ENCODE results near the gene NR3C2. TPM values are rescaled to one million over a fixed set of nuclear protein-coding genes. Genes with fewer than 3 reads are reported as not detected.

Gene NR3C2
- total and polyA plus RNA-seq, 3 experiments from 2014 or later = 5.7 to 7.3 (median 6.3) TPM

GRCh38 chr4:148065075-148065474 lies 377.1 kb downstream of the NR3C2 start:
- Histone ChIP-seq H3K27ac (ENCODE audit: low read depth, low read length) (no peak overlapping the region), H3K4me3 (ENCODE audit: low read length) (no peak overlapping the region), H3K27me3 (ENCODE audit: insufficient read depth, low read length, poor library complexity, severe bottlenecking) (no peaks in the 10 kb centered on the region), H3K9me3 (ENCODE audit: low read length) (no peaks in the 10 kb centered on the region), H3K4me1 (ENCODE audit: insufficient read depth, low read length) (peaks cover 23% of the 10 kb centered on the region), H3K36me3 (ENCODE audit: insufficient read depth, low read length) (no peaks in the 10 kb centered on the region)
- Mint-ChIP-seq H3K4me3 (no peak overlapping the region), H3K27ac (peak overlapping the region in 5 of 8 donors; percentile 4 to 57 (median 38)), H3K4me1 (peaks cover 21 to 25% (median 22%) of the 10 kb centered on the region in 3 donors), H3K27me3 (no peaks in the 10 kb centered on the region), H3K36me3 (peaks cover 8 to 22% (median 19%) of the 10 kb centered on the region in 3 donors), H3K9me3 (no peaks in the 10 kb centered on the region)
- CTCF ChIA-PET = interaction anchor here (0.9 to 1.0 kb wide), 2 partner anchors 11 to 13 kb away, joined by 3 read pairs; no protein-coding TSS in a partner anchor
- POLR2A ChIA-PET = interaction anchor here (0.7 kb wide), 1 partner anchor 11 kb away, joined by 3 read pairs; no protein-coding TSS in a partner anchor
- DNase-seq = no peak

- Mint-ChIP-seq H3K27me3 (no peaks in the 10 kb centered on the region), H3K4me3 (no peak overlapping the region), H3K4me1 (peaks cover 24 to 30% (median 27%) of the 10 kb centered on the region in 3 donors), H3K36me3 (peaks cover 4 to 22% (median 18%) of the 10 kb centered on the region in 3 donors), H3K27ac (peak overlapping the region in 2 of 8 donors; percentile 55 to 57), H3K9me3 (no peaks in the 10 kb centered on the region)
- H3K27ac ChIP-seq (ENCODE audit: low read depth, low read length) = no peak overlapping the region
- H3K4me1 ChIP-seq (ENCODE audit: insufficient read depth, low read length) = peaks cover 30% of the 10 kb centered on the region
- POLR2A ChIA-PET = no interaction called here
- H3K27me3 ChIP-seq (ENCODE audit: insufficient read depth, low read length, poor library complexity, severe bottlenecking) = no peaks in the 10 kb centered on the region
- DNase-seq = no peak
- H3K36me3 ChIP-seq (ENCODE audit: insufficient read depth, low read length) = no peaks in the 10 kb centered on the region
- no peaks in the 10 kb centered on the region for H3K9me3 ChIP-seq (ENCODE audit: low read length)
- CTCF ChIA-PET = interaction anchor here (0.9 to 1.0 kb wide), 2 partner anchors 10 to 12 kb away, joined by 3 read pairs; no protein-coding TSS in a partner anchor
- H3K4me3 ChIP-seq (ENCODE audit: low read length) = no peak overlapping the region
Measured at GRCh38 chr4:148064451-148064850, 377.8 kb downstream of the NR3C2 start.

- H3K4me1 ChIP-seq (ENCODE audit: insufficient read depth, low read length) = peaks cover 33% of the 10 kb centered on the region
- H3K9me3 ChIP-seq (ENCODE audit: low read length) = peaks cover 7% of the 10 kb centered on the region
- ChIA-PET POLR2A (interaction anchor here (1.3 kb wide), 1 partner anchor 381 kb away, joined by 3 read pairs; no protein-coding TSS in a partner anchor), CTCF (no interaction called here)
- Mint-ChIP-seq H3K9me3 (peaks cover 0 to 3% (median 0%) of the 10 kb centered on the region in 5 donors), H3K27me3 (no peaks in the 10 kb centered on the region), H3K4me3 (peak overlapping the region in 3 of 7 donors; percentile 13 to 42 (median 27)), H3K4me1 (peaks cover 39 to 50% (median 47%) of the 10 kb centered on the region in 3 donors), H3K36me3 (peaks cover 4 to 22% (median 16%) of the 10 kb centered on the region in 3 donors), H3K27ac (peak overlapping the region in 5 of 8 donors; percentile 9 to 96 (median 77))
- H3K36me3 ChIP-seq (ENCODE audit: insufficient read depth, low read length) = no peaks in the 10 kb centered on the region
- H3K27ac ChIP-seq (ENCODE audit: low read depth, low read length) = no peak overlapping the region
- DNase-seq = no peak
- no peak overlapping the region for H3K4me3 ChIP-seq (ENCODE audit: low read length)
- H3K27me3 ChIP-seq (ENCODE audit: insufficient read depth, low read length, poor library complexity, severe bottlenecking) = no peaks in the 10 kb centered on the region
Measured at GRCh38 chr4:148062301-148062950, 379.8 kb downstream of the NR3C2 start.

- peaks cover 39% of the 10 kb centered on the region for H3K4me1 ChIP-seq (ENCODE audit: insufficient read depth, low read length)
- peaks cover 0 to 3% (median 0%) of the 10 kb centered on the region in 5 donors for H3K9me3 Mint-ChIP-seq
Measured at GRCh38 chr4:148061795-148062194, 380.4 kb downstream of the NR3C2 start.

GRCh38 chr4:148061141-148061481 lies 381.1 kb downstream of the NR3C2 start:
- ChIA-PET CTCF (interaction anchor here (0.9 kb wide), 1 partner anchor 9 kb away, joined by 6 read pairs; no protein-coding TSS in a partner anchor), POLR2A (interaction anchor here (0.7 to 1.3 kb wide), 3 partner anchors 9 to 383 kb away, joined by 3 read pairs; no protein-coding TSS in a partner anchor)
- peaks cover 46% of the 10 kb centered on the region for H3K4me1 ChIP-seq (ENCODE audit: insufficient read depth, low read length)
- peaks cover 0 to 3% (median 0%) of the 10 kb centered on the region in 5 donors for H3K9me3 Mint-ChIP-seq
- DNase-seq = no peak
- H3K27ac ChIP-seq (ENCODE audit: low read depth, low read length) = peak overlapping the region; percentile 46
- H3K36me3 Mint-ChIP-seq = peaks cover 4 to 22% (median 13%) of the 10 kb centered on the region in 3 donors
- H3K4me1 Mint-ChIP-seq = peaks cover 50 to 63% (median 60%) of the 10 kb centered on the region in 3 donors
- H3K27ac Mint-ChIP-seq = peak overlapping the region; percentile 78 to 98 (median 95)
- H3K4me3 ChIP-seq (ENCODE audit: low read length) = peak overlapping the region; percentile 35
- no peaks in the 10 kb centered on the region for H3K27me3 ChIP-seq (ENCODE audit: insufficient read depth, low read length, poor library complexity, severe bottlenecking)
- H3K27me3 Mint-ChIP-seq = no peaks in the 10 kb centered on the region
- peak overlapping the region; percentile 75 to 91 (median 83) for H3K4me3 Mint-ChIP-seq
- peaks cover 7% of the 10 kb centered on the region for H3K9me3 ChIP-seq (ENCODE audit: low read length)
- no peaks in the 10 kb centered on the region for H3K36me3 ChIP-seq (ENCODE audit: insufficient read depth, low read length)

More at GRCh38 chr4:148061795-148062194, 380.4 kb downstream of the NR3C2 start:
- peaks cover 4 to 22% (median 13%) of the 10 kb centered on the region in 3 donors for H3K36me3 Mint-ChIP-seq
- H3K4me3 Mint-ChIP-seq = peak overlapping the region; percentile 6 to 83 (median 75)
- H3K27me3 Mint-ChIP-seq = no peaks in the 10 kb centered on the region
- H3K4me1 Mint-ChIP-seq = peaks cover 45 to 57% (median 54%) of the 10 kb centered on the region in 3 donors
- CTCF ChIA-PET = interaction anchor here (0.9 kb wide), 1 partner anchor 9 kb away, joined by 6 read pairs; no protein-coding TSS in a partner anchor
- peaks cover 7% of the 10 kb centered on the region for H3K9me3 ChIP-seq (ENCODE audit: low read length)
- H3K27ac ChIP-seq (ENCODE audit: low read depth, low read length) = no peak overlapping the region
- no peak for DNase-seq
- H3K4me3 ChIP-seq (ENCODE audit: low read length) = no peak overlapping the region
- POLR2A ChIA-PET = interaction anchor here (1.3 kb wide), 1 partner anchor 382 kb away, joined by 3 read pairs; no protein-coding TSS in a partner anchor
- no peaks in the 10 kb centered on the region for H3K36me3 ChIP-seq (ENCODE audit: insufficient read depth, low read length)
- H3K27ac Mint-ChIP-seq = peak overlapping the region; percentile 34 to 98 (median 92)
- H3K27me3 ChIP-seq (ENCODE audit: insufficient read depth, low read length, poor library complexity, severe bottlenecking) = no peaks in the 10 kb centered on the region

GRCh38 chr4:148060264-148061140 lies 381.7 kb downstream of the NR3C2 start:
- Histone ChIP-seq H3K9me3 (ENCODE audit: low read length) (peaks cover 7% of the 10 kb centered on the region), H3K4me1 (ENCODE audit: insufficient read depth, low read length) (peaks cover 52% of the 10 kb centered on the region), H3K4me3 (ENCODE audit: low read length) (peak overlapping the region; percentile 35), H3K27me3 (ENCODE audit: insufficient read depth, low read length, poor library complexity, severe bottlenecking) (no peaks in the 10 kb centered on the region), H3K27ac (ENCODE audit: low read depth, low read length) (peak overlapping the region; percentile 46), H3K36me3 (ENCODE audit: insufficient read depth, low read length) (no peaks in the 10 kb centered on the region)
- ChIA-PET POLR2A (interaction anchor here (0.6 to 1.3 kb wide), 5 partner anchors 8 to 385 kb away, joined by 3 to 18 read pairs (median 3); no protein-coding TSS in a partner anchor), CTCF (interaction anchor here (1.5 kb wide), 1 partner anchor 383 kb away, joined by 3 read pairs; no protein-coding TSS in a partner anchor)
- peak overlapping the region; percentile 78 to 98 (median 95) for H3K27ac Mint-ChIP-seq
- no peaks in the 10 kb centered on the region for H3K27me3 Mint-ChIP-seq
- peaks cover 1 to 17% (median 13%) of the 10 kb centered on the region in 3 donors for H3K36me3 Mint-ChIP-seq
- H3K4me1 Mint-ChIP-seq = peaks cover 55 to 70% (median 67%) of the 10 kb centered on the region in 3 donors
- peak in 2 of 5 donors; percentile 39 to 76 for DNase-seq
- H3K4me3 Mint-ChIP-seq = peak overlapping the region; percentile 75 to 91 (median 83)
- H3K9me3 Mint-ChIP-seq = peaks cover 0 to 3% (median 0%) of the 10 kb centered on the region in 5 donors

GRCh38 chr4:148059617-148060180 lies 382.5 kb downstream of the NR3C2 start:
- Mint-ChIP-seq H3K36me3 (peaks cover 0 to 9% (median 7%) of the 10 kb centered on the region in 3 donors), H3K9me3 (peaks cover 0 to 3% (median 0%) of the 10 kb centered on the region in 5 donors), H3K4me1 (peaks cover 58 to 78% (median 75%) of the 10 kb centered on the region in 3 donors), H3K27ac (peak overlapping the region; percentile 78 to 99 (median 95)), H3K27me3 (no peaks in the 10 kb centered on the region), H3K4me3 (peak overlapping the region; percentile 71 to 85 (median 83))
- DNase-seq = no peak
- peaks cover 60% of the 10 kb centered on the region for H3K4me1 ChIP-seq (ENCODE audit: insufficient read depth, low read length)
- H3K27ac ChIP-seq (ENCODE audit: low read depth, low read length) = no peak overlapping the region
- H3K9me3 ChIP-seq (ENCODE audit: low read length) = peaks cover 7% of the 10 kb centered on the region
- no peaks in the 10 kb centered on the region for H3K36me3 ChIP-seq (ENCODE audit: insufficient read depth, low read length)
- H3K4me3 ChIP-seq (ENCODE audit: low read length) = peak overlapping the region; percentile 19
- ChIA-PET CTCF (interaction anchor here (0.8 to 1.5 kb wide), 3 partner anchors 24 to 384 kb away, joined by 3 to 4 read pairs (median 3); no protein-coding TSS in a partner anchor), POLR2A (interaction anchor here (0.6 to 1.3 kb wide), 4 partner anchors 12 to 386 kb away, joined by 3 to 18 read pairs (median 4); no protein-coding TSS in a partner anchor)
- no peaks in the 10 kb centered on the region for H3K27me3 ChIP-seq (ENCODE audit: insufficient read depth, low read length, poor library complexity, severe bottlenecking)

Measured in CD8-positive, alpha-beta memory T cell (primary cell).